Measurements from ENCODE around the gene ADAMTS5. TPM values are rescaled to one million over a fixed set of nuclear protein-coding genes. Genes with fewer than 3 reads are reported as not detected.

Gene ADAMTS5
- polyA plus RNA-seq, 2 of the 4 experiments (the other 2 are of a cell fraction) = not detected

GRCh38 chr21:26948194-26948593 is 18.7 kb downstream of the ADAMTS5 start:
- ChIA-PET POLR2A (no interaction called here), CTCF (interaction anchor here (0.6 kb wide), 1 partner anchor 547 kb away, joined by 3 read pairs; no protein-coding TSS in a partner anchor)
- Histone ChIP-seq H3K4me1 (no peaks in the 10 kb centered on the region), H3K27ac (no peak overlapping the region), H3K4me3 (no peak overlapping the region), H3K4me2 (no peak overlapping the region), H3K9me3 (no peaks in the 10 kb centered on the region)
- WGBS (ENCODE audit: missing lambda C conversion rate) = 0% methylated on average over 2 of the region's 2 CpGs
- no peak for DNase-seq (ENCODE audit: low read depth in 1 of 2, low spot score in 1 of 2)
- ATAC-seq = no peak
- FAIRE-seq = no peak
- TF ChIP-seq CBX8 (IDR thresholded peaks at IDR 0.05) (no peak), NFE2L2 (conservative IDR thresholded peaks at IDR 0.05; ENCODE audit: low read length) (no peak), CBX2 (IDR thresholded peaks at IDR 0.05; ENCODE audit: borderline replicate concordance, low read depth) (no peak), SREBF2 (IDR thresholded peaks at IDR 0.05) (no peak), MAZ (IDR thresholded peaks at IDR 0.05; ENCODE audit: borderline replicate concordance, low read depth, low read length) (no peak), TFCP2L1 (CRISPR knock-in tag; IDR thresholded peaks at IDR 0.05) (no peak), KDM5A (IDR thresholded peaks at IDR 0.05) (no peak), HOXB13 (CRISPR knock-in tag; IDR thresholded peaks at IDR 0.05; ENCODE audit: low read depth) (no peak), CHD2 (IDR thresholded peaks at IDR 0.05; ENCODE audit: low read length, partially characterized antibody) (no peak), BHLHE40 (IDR thresholded peaks at IDR 0.05; ENCODE audit: low read depth, low read length) (no peak)

GRCh38 chr21:26946744-26947446 is 20.0 kb downstream of the ADAMTS5 start:
- ATAC-seq = no peak
- TF ChIP-seq GATA3 (IDR thresholded peaks at IDR 0.05; ENCODE audit: borderline replicate concordance) (no peak), EHF (CRISPR knock-in tag; IDR thresholded peaks at IDR 0.05) (no peak), ESRRA (IDR thresholded peaks at IDR 0.05; ENCODE audit: borderline replicate concordance, low read length) (no peak), EHMT2 (IDR thresholded peaks at IDR 0.05; ENCODE audit: low read depth) (no peak), FOSB (CRISPR knock-in tag; IDR thresholded peaks at IDR 0.05) (no peak), NPAS2 (CRISPR knock-in tag; IDR thresholded peaks at IDR 0.05; ENCODE audit: borderline replicate concordance) (no peak), ZNF302 (CRISPR knock-in tag; IDR thresholded peaks at IDR 0.05) (no peak), CBX2 (IDR thresholded peaks at IDR 0.05; ENCODE audit: borderline replicate concordance, low read depth) (no peak), EP300 (IDR thresholded peaks at IDR 0.05) (no peak)
- no peak for FAIRE-seq
- H3K4me3 ChIP-seq = no peak overlapping the region
- ChIA-PET POLR2A (no interaction called here), CTCF (no interaction called here)
- H3K4me2 ChIP-seq = no peak overlapping the region
- no peak overlapping the region for H3K27ac ChIP-seq
- no peaks in the 10 kb centered on the region for H3K4me1 ChIP-seq
- no peak for DNase-seq (ENCODE audit: low read depth in 1 of 2, low spot score in 1 of 2)
- H3K9me3 ChIP-seq = no peaks in the 10 kb centered on the region
- WGBS (ENCODE audit: missing lambda C conversion rate) = 4% methylated on average over 6 of the region's 6 CpGs

GRCh38 chr21:26945916-26946675 is 20.8 kb downstream of the ADAMTS5 start:
- DNase-seq (ENCODE audit: low read depth in 1 of 2, low spot score in 1 of 2) (no peak), FAIRE-seq (no peak), ATAC-seq (no peak)
- whole genome bisulfite sequencing (ENCODE audit: missing lambda C conversion rate) = 1% methylated on average over 13 of the region's 13 CpGs
- Histone ChIP-seq H3K4me2 (no peak overlapping the region), H3K4me1 (no peaks in the 10 kb centered on the region), H3K27ac (no peak overlapping the region), H3K4me3 (no peak overlapping the region), H3K9me3 (no peaks in the 10 kb centered on the region)
- ChIA-PET CTCF (no interaction called here), POLR2A (no interaction called here)
- no peak for TF ChIP-seq TP53 (CRISPR knock-in tag; IDR thresholded peaks at IDR 0.05)
- TF ChIP-seq KDM1A (IDR thresholded peaks at IDR 0.05; ENCODE audit: low read depth) = no peak
- no peak for TF ChIP-seq FOSB (CRISPR knock-in tag; IDR thresholded peaks at IDR 0.05)
- no peak for TF ChIP-seq RCOR1 (IDR thresholded peaks at IDR 0.05; ENCODE audit: low read depth, low read length)
- no peak for TF ChIP-seq CBX8 (IDR thresholded peaks at IDR 0.05)
- no peak for TF ChIP-seq SMC3 (IDR thresholded peaks at IDR 0.05)
- TF ChIP-seq PHF8 (IDR thresholded peaks at IDR 0.05; ENCODE audit: borderline replicate concordance, low read depth) = no peak
- TF ChIP-seq CBX2 (IDR thresholded peaks at IDR 0.05; ENCODE audit: borderline replicate concordance, low read depth) = no peak
- no peak for TF ChIP-seq TFCP2L1 (CRISPR knock-in tag; IDR thresholded peaks at IDR 0.05)
- no peak for TF ChIP-seq RNF2 (IDR thresholded peaks at IDR 0.05; ENCODE audit: borderline replicate concordance, low read depth)
